HepG2 (cell line): ENCODE data around the gene PROC. TPM values are rescaled to one million over a fixed set of nuclear protein-coding genes. Genes with fewer than 3 reads are reported as not detected.

Experiments used
- ARNTL ChIP-seq: sonication (generic); formaldehyde crosslinking; IDR thresholded peaks from 2 replicates; pipeline ENCODE4 v1.4.0; 2020; ENCODE audit warnings: mild to moderate bottlenecking, missing genetic modification reagents
- CREB3 ChIP-seq: sonication (generic); formaldehyde crosslinking; IDR thresholded peaks from 2 replicates; pipeline ENCODE4 v1.5.0; 2020; ENCODE audit warnings: missing genetic modification reagents
- FOSL1 ChIP-seq: sonication (generic); formaldehyde crosslinking; IDR thresholded peaks from 2 replicates; pipeline ENCODE4 v1.9.0; 2021; ENCODE audit warnings: missing genetic modification reagents, borderline replicate concordance
- HOXA9 ChIP-seq: sonication (generic); formaldehyde crosslinking; IDR thresholded peaks from 2 replicates; pipeline ENCODE4 v1.8.1; 2022; ENCODE audit warnings: missing genetic modification reagents, mild to moderate bottlenecking, moderate library complexity, borderline replicate concordance
- IKZF5 ChIP-seq: IDR thresholded peaks from 2 replicates; pipeline ENCODE4 v1.6.1; 2018; ENCODE audit warnings: missing genetic modification reagents, mild to moderate bottlenecking, missing compliant biosample characterization
- IRF9 ChIP-seq: sonication (generic); formaldehyde crosslinking; IDR thresholded peaks from 2 replicates; pipeline ENCODE4 v1.8.0; 2022; ENCODE audit warnings: missing genetic modification reagents, mild to moderate bottlenecking, borderline replicate concordance
- ISL2 ChIP-seq: sonication (generic); formaldehyde crosslinking; IDR thresholded peaks from 2 replicates; pipeline ENCODE4 v1.5.0; 2020; ENCODE audit warnings: missing genetic modification reagents
- MED1 ChIP-seq: sonication (generic); formaldehyde crosslinking; IDR thresholded peaks from 2 replicates; pipeline ENCODE4 v1.4.0; 2020; ENCODE audit warnings: missing genetic modification reagents
- NKX3-1 ChIP-seq: sonication (generic); formaldehyde crosslinking; IDR thresholded peaks from 2 replicates; pipeline ENCODE4 v1.5.0; 2020; ENCODE audit warnings: missing genetic modification reagents
- SAFB2 ChIP-seq: sonication (generic); formaldehyde crosslinking; IDR thresholded peaks from 2 replicates; pipeline ENCODE4 v1.5.1; 2020; ENCODE audit warnings: missing genetic modification reagents, low read depth, mild to moderate bottlenecking, borderline replicate concordance
- TBL1XR1 ChIP-seq: fragments of 150-350 bp; IDR thresholded peaks from 2 replicates; pipeline ENCODE4 v1.6.1; 2014; ENCODE audit warnings: borderline replicate concordance, low read length; ENCODE audit not compliant: partially characterized antibody
- ZBED4 ChIP-seq: sonication (generic); formaldehyde crosslinking; IDR thresholded peaks from 2 replicates; pipeline ENCODE4 v1.4.0; 2020; ENCODE audit warnings: missing genetic modification reagents, borderline replicate concordance
- ZNF235 ChIP-seq: sonication (generic); formaldehyde crosslinking; IDR thresholded peaks from 2 replicates; pipeline ENCODE4 v1.8.1; 2023; ENCODE audit warnings: mild to moderate bottlenecking, missing genetic modification reagents, borderline replicate concordance
- ZNF251 ChIP-seq: sonication (generic); formaldehyde crosslinking; IDR thresholded peaks from 2 replicates; pipeline ENCODE4 v1.9.0; 2021; ENCODE audit warnings: mild to moderate bottlenecking, missing genetic modification reagents
- ZNF704 ChIP-seq: sonication (generic); formaldehyde crosslinking; IDR thresholded peaks from 2 replicates; pipeline ENCODE4 v1.8.1; 2023; ENCODE audit warnings: mild to moderate bottlenecking, inconsistent platforms, moderate library complexity, missing genetic modification reagents, borderline replicate concordance
- ZNF788 ChIP-seq: sonication (generic); formaldehyde crosslinking; IDR thresholded peaks from 2 replicates; pipeline ENCODE4 v1.5.0; 2020; ENCODE audit warnings: mild to moderate bottlenecking, missing genetic modification reagents, borderline replicate concordance
- ZNF816 ChIP-seq: sonication (generic); formaldehyde crosslinking; IDR thresholded peaks from 2 replicates; pipeline ENCODE4 v1.8.0; 2022; ENCODE audit warnings: missing genetic modification reagents, mild to moderate bottlenecking, borderline replicate concordance
- ZSCAN9 ChIP-seq: IDR thresholded peaks from 2 replicates; pipeline ENCODE4 v1.6.1; 2016; ENCODE audit warnings: borderline replicate concordance
- polyA plus RNA-seq, 8 experiments: library from polyadenylated mRNA; depleted of rRNA in 3 of 8; stranded (reverse) in 7 of 8; unstranded in 1 of 8; fragments of >200 nt; fragmentation: Illumina TruSeq in 4 of 8; extraction: Trizol in 4 of 8; gene quantifications; 2 replicates each; pipeline versions ENCODE4 v1.2.1 to v1.2.3, GENCODE V29; 2011 to 2016; ENCODE audit warnings: low read depth in 4 of 8, missing spikeins in 1 of 8, mixed read lengths in 1 of 8; ENCODE audit not compliant: insufficient read depth in 1 of 8
- total RNA-seq, 5 experiments: library from RNA; depleted of rRNA; stranded (reverse); fragments of >200 nt; fragmentation: Illumina TruSeq; extraction: Trizol; gene quantifications; 2 replicates each; pipeline ENCODE4 v1.2.3, GENCODE V29; 2016; ENCODE audit warnings: low read depth in 1 of 5

The PROC gene
- total and polyA plus RNA-seq, 2 of the 13 experiments (the other 11 are each of a cell fraction or from before 2014, with no cell fraction given), result 134 to 185 TPM

GRCh38 chr2:127408004-127408806, 10.0 kb upstream of the PROC start (continued):
- TF ChIP-seq ZBED4 (CRISPR knock-in tag) (0 out of 2 replicates have a peak, but pooled peaks have one; percentile 55), HOXA9 (no peak), SAFB2 (no peak; the same call in 1 of the 2 replicates), FOSL1 (CRISPR knock-in tag) (peak; percentile 82; the same call in 1 of the 2 replicates), ARNTL (CRISPR knock-in tag) (no peak; the same call in 1 of the 2 replicates), ZNF704 (no peak), TBL1XR1 (peak; percentile 2), ZSCAN9 (no peak), ZNF251 (CRISPR knock-in tag) (no peak), CREB3 (CRISPR knock-in tag) (peak; percentile 65; the same call in 1 of the 2 replicates), ISL2 (no peak), MED1 (no peak; the same call in 1 of the 2 replicates), IRF9 (CRISPR knock-in tag) (peak; percentile 92), ZNF788 (CRISPR knock-in tag) (peak; percentile 79; the same call in 1 of the 2 replicates), IKZF5 (CRISPR knock-in tag) (0 out of 2 replicates have a peak, but pooled peaks have one; percentile 35), ZNF816 (CRISPR knock-in tag) (peak; percentile 61; the same call in 1 of the 2 replicates), ZNF235 (CRISPR knock-in tag) (0 out of 2 replicates have a peak, but pooled peaks have one; percentile 84), NKX3-1 (CRISPR knock-in tag) (peak; percentile 27; the same call in 1 of the 2 replicates)
